HepG2 (cell line): ENCODE measurements around the gene TCF20. TPM values are rescaled to one million over a fixed set of nuclear protein-coding genes. Genes with fewer than 3 reads are reported as not detected.

Experiments used
- DMAP1 ChIP-seq: IDR thresholded peaks from 2 replicates; pipeline ENCODE4 v1.6.1; 2016
- GABPB1 ChIP-seq: IDR thresholded peaks from 2 replicates; pipeline ENCODE4 v1.6.1; 2016; ENCODE audit warnings: mild to moderate bottlenecking, missing genetic modification reagents, moderate library complexity, missing compliant biosample characterization
- HNF1B ChIP-seq: sonication (generic); formaldehyde crosslinking; IDR thresholded peaks from 2 replicates; pipeline ENCODE4 v1.5.1; 2020; ENCODE audit warnings: mild to moderate bottlenecking, moderate library complexity, missing genetic modification reagents
- KLF12 ChIP-seq: sonication (generic); formaldehyde crosslinking; IDR thresholded peaks from 2 replicates; pipeline ENCODE4 v1.4.0; 2020; ENCODE audit warnings: missing genetic modification reagents, borderline replicate concordance
- MTA1 ChIP-seq: sonication (generic); formaldehyde crosslinking; IDR thresholded peaks from 2 replicates; pipeline ENCODE4 v1.4.0; 2020; ENCODE audit warnings: missing genetic modification reagents, mild to moderate bottlenecking, borderline replicate concordance
- NAIF1 ChIP-seq: sonication (generic); formaldehyde crosslinking; IDR thresholded peaks from 2 replicates; pipeline ENCODE4 v1.5.0; 2020; ENCODE audit warnings: mild to moderate bottlenecking, missing genetic modification reagents, borderline replicate concordance
- ONECUT2 ChIP-seq: sonication (generic); formaldehyde crosslinking; IDR thresholded peaks from 2 replicates; pipeline ENCODE4 v1.4.0; 2020; ENCODE audit warnings: missing genetic modification reagents
- PHF8 ChIP-seq: sonication (generic); formaldehyde crosslinking; IDR thresholded peaks from 2 replicates; pipeline ENCODE4 v1.5.0; 2020; ENCODE audit warnings: missing genetic modification reagents
- ZNF230 ChIP-seq: sonication (generic); formaldehyde crosslinking; IDR thresholded peaks from 2 replicates; pipeline ENCODE4 v1.4.0; 2020; ENCODE audit warnings: mild to moderate bottlenecking, missing genetic modification reagents
- ZNF660 ChIP-seq: sonication (generic); formaldehyde crosslinking; IDR thresholded peaks from 2 replicates; pipeline ENCODE4 v1.5.1; 2020; ENCODE audit warnings: mild to moderate bottlenecking, low read depth, missing genetic modification reagents, borderline replicate concordance
- ZNF770 ChIP-seq: sonication (generic); formaldehyde crosslinking; IDR thresholded peaks from 2 replicates; pipeline ENCODE4 v1.5.0; 2020; ENCODE audit warnings: mild to moderate bottlenecking, missing genetic modification reagents
- polyA plus RNA-seq, 8 experiments: library from polyadenylated mRNA; depleted of rRNA in 3 of 8; stranded (reverse) in 7 of 8; unstranded in 1 of 8; fragments of >200 nt; fragmentation: Illumina TruSeq in 4 of 8; extraction: Trizol in 4 of 8; gene quantifications; 2 replicates each; pipeline versions ENCODE4 v1.2.1 to v1.2.3, GENCODE V29; 2011 to 2016; ENCODE audit warnings: low read depth in 4 of 8, missing spikeins in 1 of 8, mixed read lengths in 1 of 8; ENCODE audit not compliant: insufficient read depth in 1 of 8
- total RNA-seq, 5 experiments: library from RNA; depleted of rRNA; stranded (reverse); fragments of >200 nt; fragmentation: Illumina TruSeq; extraction: Trizol; gene quantifications; 2 replicates each; pipeline ENCODE4 v1.2.3, GENCODE V29; 2016; ENCODE audit warnings: low read depth in 1 of 5
- TF ChIP-seq, protein P1 (sequence below), 2 experiments: sonication (generic) in 1 of 2; formaldehyde crosslinking in 1 of 2; IDR thresholded peaks; 2 replicates each; pipeline versions ENCODE4 v1.5.1 to v1.6.1; 2011 to 2020; ENCODE audit warnings: borderline replicate concordance in 1 of 2, low read depth in 1 of 2, low read length in 1 of 2, mild to moderate bottlenecking in 1 of 2, missing genetic modification reagents in 1 of 2, moderate library complexity in 1 of 2

Gene TCF20
- total and polyA plus RNA-seq, 2 of the 13 experiments (the other 11 are each of a cell fraction or from before 2014, with no cell fraction given) = 12.8 to 23.7 TPM

DNA sequence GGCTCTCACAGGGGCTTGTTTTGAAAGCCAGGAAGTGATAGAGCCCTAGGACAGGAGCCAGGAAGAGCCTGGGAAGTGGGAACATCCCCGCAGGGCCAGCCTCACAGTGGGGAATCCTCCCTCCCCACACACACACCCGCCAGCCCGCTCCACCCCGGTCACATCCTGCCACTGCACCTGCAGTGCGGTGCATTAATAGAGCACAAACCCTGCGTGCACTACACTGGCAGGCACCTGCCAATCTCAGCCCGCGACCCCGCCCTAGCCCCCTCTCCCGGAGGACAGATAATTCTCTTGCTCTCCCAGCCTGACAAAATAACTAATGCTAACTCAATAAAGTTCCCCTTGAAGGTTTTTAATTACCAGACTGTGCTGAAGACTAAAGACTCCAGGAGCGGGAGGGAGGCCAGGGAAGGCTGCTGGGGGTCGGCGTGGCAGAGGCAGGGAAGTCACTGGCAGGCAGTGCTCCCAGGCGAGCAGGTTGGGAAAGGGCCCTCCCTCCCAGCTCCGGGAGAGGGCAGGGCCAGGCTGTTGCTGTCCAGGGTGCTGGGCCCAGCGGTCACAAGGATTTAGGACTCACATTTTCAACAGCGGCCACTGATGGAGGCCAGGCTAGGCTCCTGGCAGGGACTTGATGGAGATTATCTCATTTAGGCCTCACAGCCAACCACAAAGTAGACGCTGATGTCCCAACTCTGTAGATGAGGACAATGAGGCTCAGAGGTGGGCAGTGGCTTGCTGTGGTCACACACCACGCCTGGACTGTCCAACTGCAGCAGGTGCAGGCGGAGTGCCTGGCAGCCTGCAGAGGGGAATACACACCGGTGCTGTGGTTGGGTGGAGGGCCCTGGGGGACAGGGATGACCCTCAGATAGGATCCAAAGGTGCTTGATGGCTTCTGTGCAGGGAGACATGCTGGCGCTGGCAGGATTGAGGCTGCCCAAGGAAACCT is 23.9 kb upstream of the TCF20 start (continued):
- TF ChIP-seq, protein P1, sequence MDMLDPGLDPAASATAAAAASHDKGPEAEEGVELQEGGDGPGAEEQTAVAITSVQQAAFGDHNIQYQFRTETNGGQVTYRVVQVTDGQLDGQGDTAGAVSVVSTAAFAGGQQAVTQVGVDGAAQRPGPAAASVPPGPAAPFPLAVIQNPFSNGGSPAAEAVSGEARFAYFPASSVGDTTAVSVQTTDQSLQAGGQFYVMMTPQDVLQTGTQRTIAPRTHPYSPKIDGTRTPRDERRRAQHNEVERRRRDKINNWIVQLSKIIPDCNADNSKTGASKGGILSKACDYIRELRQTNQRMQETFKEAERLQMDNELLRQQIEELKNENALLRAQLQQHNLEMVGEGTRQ (IDR thresholded peaks at IDR 0.05; ENCODE audit: low read depth, low read length) = no peak
- TF ChIP-seq, protein P1 (CRISPR knock-in tag; IDR thresholded peaks at IDR 0.05; ENCODE audit: borderline replicate concordance) = no peak
- no peak for TF ChIP-seq DMAP1
- no peak for TF ChIP-seq HNF1B (CRISPR knock-in tag)
- no peak for TF ChIP-seq KLF12
- no peak for TF ChIP-seq ZNF770 (CRISPR knock-in tag)
- TF ChIP-seq ONECUT2 = no peak
- no peak for TF ChIP-seq NAIF1 (CRISPR knock-in tag)
- no peak for TF ChIP-seq GABPB1 (CRISPR knock-in tag)
- 0 out of 2 replicates have a peak, but pooled peaks have one; percentile 37 for TF ChIP-seq ZNF660
- TF ChIP-seq ZNF230 = 0 out of 2 replicates have a peak, but pooled peaks have one; percentile 48
- peak; percentile 32; the same call in 1 of the 2 replicates for TF ChIP-seq PHF8 (CRISPR knock-in tag)
- TF ChIP-seq MTA1 (CRISPR knock-in tag) = no peak
